ENCODE data around the gene GRB10. TPM values are rescaled to one million over a fixed set of nuclear protein-coding genes. Genes with fewer than 3 reads are reported as not detected.

The GRB10 gene
- total and polyA plus RNA-seq, 2 of the 8 experiments (the other 6 are each of a cell fraction or from before 2014, with no cell fraction given) = 35.7 to 97.0 TPM

- Histone ChIP-seq H2BK12ac (ENCODE audit: low read depth, low read length) (no peak overlapping the region), H3K23me2 (ENCODE audit: low read depth, low read length) (no peaks in the 10 kb centered on the region), H3K9me3 (ENCODE audit: insufficient read depth in 2 of 2, low read depth in 1 of 2, low read length in 1 of 2) (no peaks in the 10 kb centered on the region), H3K56ac (replicated peaks; ENCODE audit: insufficient read length, low read depth, low read length) (no peak overlapping the region), H3K4me3 (ENCODE audit: extremely low read depth in 1 of 4, insufficient read depth in 2 of 4, low read depth in 3 of 4, low read length in 4 of 4) (no peak overlapping the region), H2BK5ac (ENCODE audit: low read depth, low read length) (no peak overlapping the region), H2AFZ (ENCODE audit: low read length) (no peak overlapping the region), H3K4ac (replicated peaks; ENCODE audit: insufficient read length, low read depth, low read length) (no peak overlapping the region), H4K91ac (replicated peaks; ENCODE audit: insufficient read length, low read length) (no peak overlapping the region), H3K23ac (ENCODE audit: insufficient read length) (no peak overlapping the region), H3K9ac (replicated peaks in 1 of 4; ENCODE audit: extremely low read depth in 1 of 4, low read depth in 3 of 4, low read length in 3 of 4) (no peak overlapping the region), H2BK120ac (replicated peaks; ENCODE audit: low read depth, low read length) (no peak overlapping the region), H3K14ac (ENCODE audit: insufficient read length) (no peak overlapping the region), H3K79me1 (ENCODE audit: low read depth, low read length) (peaks cover 6% of the 10 kb centered on the region), H4K20me1 (replicated peaks in 1 of 2; ENCODE audit: control insufficient read depth in 1 of 2, insufficient read depth in 2 of 2, low read length in 2 of 2) (peaks cover 0 to 4% of the 10 kb centered on the region in 2 experiments), H4K8ac (ENCODE audit: extremely low read depth, insufficient read depth, low read length) (no peak overlapping the region), H2AK5ac (ENCODE audit: low read depth, low read length) (no peak overlapping the region), H3K4me2 (ENCODE audit: insufficient read depth in 1 of 2, low read depth in 2 of 2, low read length in 2 of 2) (no peak overlapping the region), H3K27ac (ENCODE audit: low read depth, low read length) (0 out of 2 replicates have a peak overlapping the region, but pooled peaks have one; percentile 18), H3K79me2 (ENCODE audit: control insufficient read depth in 1 of 2, insufficient read depth in 2 of 2, low read length in 2 of 2) (no peaks in the 10 kb centered on the region), H3K4me1 (replicated peaks in 1 of 4; ENCODE audit: control insufficient read depth in 3 of 4, insufficient read depth in 4 of 4, low read length in 3 of 4) (no peaks in the 10 kb centered on the region; a peak in 1 of 7 replicates), H4K5ac (ENCODE audit: insufficient read length, low read depth, low read length) (no peak overlapping the region), H3K18ac (ENCODE audit: extremely low read depth, low read length) (no peak overlapping the region), H3K36me3 (ENCODE audit: control insufficient read depth in 2 of 4, insufficient read depth in 4 of 4, low read length in 3 of 4) (peaks cover 0 to 6% (median 4%) of the 10 kb centered on the region in 4 experiments; a peak in 2 of 8 replicates), H2BK20ac (ENCODE audit: low read length) (no peak overlapping the region), H2BK15ac (ENCODE audit: low read length) (no peak overlapping the region), H3K27me3 (replicated peaks in 1 of 4; ENCODE audit: control insufficient read depth in 3 of 4, extremely low read depth in 1 of 4, insufficient read depth in 3 of 4, low read length in 3 of 4) (no peaks in the 10 kb centered on the region)
- DNase-seq (ENCODE audit: low read depth in 1 of 2, low spot score in 2 of 2) (peak in 1 of 2 experiments; percentile 19), FAIRE-seq (no peak)
- ChIA-PET POLR2A (ENCODE audit: partially characterized antibody) (no interaction called here), CTCF (ENCODE audit: partially characterized antibody) (no interaction called here)
- 89% methylated on average over 7 of the region's 7 CpGs; no CpG with 5 or more reads in 1 of the 2 experiments for WGBS, 2 experiments (ENCODE audit: extremely low coverage in 1 of 2, insufficient coverage in 1 of 2, insufficient read length in 1 of 2, insufficient replicate concordance in 2 of 2, low coverage in 1 of 2, low lambda C conversion rate in 2 of 2, missing lambda C conversion rate in 1 of 2)
- TF ChIP-seq HDAC6 (IDR thresholded peaks at IDR 0.05; ENCODE audit: low read depth, low read length) (no peak), PHF8 (conservative IDR thresholded peaks at IDR 0.05; ENCODE audit: low read depth, low read length) (no peak), SP1 (IDR thresholded peaks at IDR 0.05; ENCODE audit: low read depth, low read length) (no peak), CBX5 (IDR thresholded peaks at IDR 0.05; ENCODE audit: low read depth, low read length) (no peak), POU5F1 (IDR thresholded peaks at IDR 0.05; ENCODE audit: low read depth, low read length) (no peak), CREB1 (IDR thresholded peaks at IDR 0.05) (no peak), E2F6 (IDR thresholded peaks at IDR 0.05) (no peak), GABPA (IDR thresholded peaks at IDR 0.05; ENCODE audit: borderline replicate concordance, insufficient read depth, low read length) (no peak), GTF2F1 (IDR thresholded peaks at IDR 0.05; ENCODE audit: borderline replicate concordance, low read depth, low read length) (no peak), TCF12 (IDR thresholded peaks at IDR 0.05; ENCODE audit: low read depth, low read length) (no peak), POLR2AphosphoS5 (IDR thresholded peaks at IDR 0.05; ENCODE audit: low read depth, low read length) (no peak)
- TF ChIP-seq, protein P1, sequence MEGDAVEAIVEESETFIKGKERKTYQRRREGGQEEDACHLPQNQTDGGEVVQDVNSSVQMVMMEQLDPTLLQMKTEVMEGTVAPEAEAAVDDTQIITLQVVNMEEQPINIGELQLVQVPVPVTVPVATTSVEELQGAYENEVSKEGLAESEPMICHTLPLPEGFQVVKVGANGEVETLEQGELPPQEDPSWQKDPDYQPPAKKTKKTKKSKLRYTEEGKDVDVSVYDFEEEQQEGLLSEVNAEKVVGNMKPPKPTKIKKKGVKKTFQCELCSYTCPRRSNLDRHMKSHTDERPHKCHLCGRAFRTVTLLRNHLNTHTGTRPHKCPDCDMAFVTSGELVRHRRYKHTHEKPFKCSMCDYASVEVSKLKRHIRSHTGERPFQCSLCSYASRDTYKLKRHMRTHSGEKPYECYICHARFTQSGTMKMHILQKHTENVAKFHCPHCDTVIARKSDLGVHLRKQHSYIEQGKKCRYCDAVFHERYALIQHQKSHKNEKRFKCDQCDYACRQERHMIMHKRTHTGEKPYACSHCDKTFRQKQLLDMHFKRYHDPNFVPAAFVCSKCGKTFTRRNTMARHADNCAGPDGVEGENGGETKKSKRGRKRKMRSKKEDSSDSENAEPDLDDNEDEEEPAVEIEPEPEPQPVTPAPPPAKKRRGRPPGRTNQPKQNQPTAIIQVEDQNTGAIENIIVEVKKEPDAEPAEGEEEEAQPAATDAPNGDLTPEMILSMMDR (IDR thresholded peaks at IDR 0.05; ENCODE audit: control extremely low read depth in 1 of 3, insufficient read depth in 1 of 3, low read depth in 1 of 3, low read length in 3 of 3) = no peak
Measured at GRCh38 chr7:50657912-50658311, 124.8 kb downstream of the GRB10 start.

Measured in H1 (cell line).